Bladder microvascular endothelial cell (primary cell): ENCODE data around the gene KIF5A. TPM values are rescaled to one million over a fixed set of nuclear protein-coding genes. Genes with fewer than 3 reads are reported as not detected.

Experiments used
- total RNA-seq: library from RNA; depleted of rRNA; stranded (reverse); fragments of >200 nt; gene quantifications from 2 replicates; pipeline ENCODE4 v1.2.3, GENCODE V29; 2014

The KIF5A gene
- 0.06 TPM in 1 of 2 replicates, not detected in the other for total RNA-seq

DNA sequence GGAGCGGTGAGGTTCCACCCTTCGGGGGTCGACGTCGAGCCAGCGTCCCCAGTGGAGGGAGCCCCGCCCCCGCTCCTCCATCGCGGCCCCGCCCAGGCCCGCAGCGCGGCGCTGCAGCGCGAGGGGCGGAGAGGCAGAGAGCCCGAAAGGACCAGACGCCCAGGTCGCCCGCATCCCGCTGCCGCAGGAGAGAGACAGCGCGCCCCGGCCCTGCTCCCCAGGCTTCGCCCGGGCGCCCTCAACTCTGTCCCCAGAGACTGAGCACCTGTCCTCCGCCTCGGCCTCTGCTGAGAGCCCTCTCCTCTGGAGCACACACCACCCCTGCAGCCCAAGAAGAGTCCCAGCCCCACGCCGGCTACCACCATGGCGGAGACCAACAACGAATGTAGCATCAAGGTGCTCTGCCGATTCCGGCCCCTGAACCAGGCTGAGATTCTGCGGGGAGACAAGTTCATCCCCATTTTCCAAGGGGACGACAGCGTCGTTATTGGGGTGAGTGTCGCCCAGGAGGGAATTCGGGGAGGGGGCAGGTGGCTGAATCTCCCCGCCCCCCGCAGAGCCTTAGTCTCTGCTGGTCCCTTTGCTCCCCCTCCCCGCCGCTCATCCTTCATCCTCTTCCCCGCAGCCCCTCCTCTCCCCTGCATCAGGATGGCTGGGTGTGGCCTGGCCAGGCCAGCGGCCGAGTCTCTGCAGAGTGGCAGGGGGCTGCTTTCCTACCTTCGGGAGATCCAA, at the start of gene KIF5A:
Gene KIF5A (plus strand): TSS at position 136 of the 732 bp plus-strand sequence. CDS start 228 bp downstream, at position 364.

DNA sequence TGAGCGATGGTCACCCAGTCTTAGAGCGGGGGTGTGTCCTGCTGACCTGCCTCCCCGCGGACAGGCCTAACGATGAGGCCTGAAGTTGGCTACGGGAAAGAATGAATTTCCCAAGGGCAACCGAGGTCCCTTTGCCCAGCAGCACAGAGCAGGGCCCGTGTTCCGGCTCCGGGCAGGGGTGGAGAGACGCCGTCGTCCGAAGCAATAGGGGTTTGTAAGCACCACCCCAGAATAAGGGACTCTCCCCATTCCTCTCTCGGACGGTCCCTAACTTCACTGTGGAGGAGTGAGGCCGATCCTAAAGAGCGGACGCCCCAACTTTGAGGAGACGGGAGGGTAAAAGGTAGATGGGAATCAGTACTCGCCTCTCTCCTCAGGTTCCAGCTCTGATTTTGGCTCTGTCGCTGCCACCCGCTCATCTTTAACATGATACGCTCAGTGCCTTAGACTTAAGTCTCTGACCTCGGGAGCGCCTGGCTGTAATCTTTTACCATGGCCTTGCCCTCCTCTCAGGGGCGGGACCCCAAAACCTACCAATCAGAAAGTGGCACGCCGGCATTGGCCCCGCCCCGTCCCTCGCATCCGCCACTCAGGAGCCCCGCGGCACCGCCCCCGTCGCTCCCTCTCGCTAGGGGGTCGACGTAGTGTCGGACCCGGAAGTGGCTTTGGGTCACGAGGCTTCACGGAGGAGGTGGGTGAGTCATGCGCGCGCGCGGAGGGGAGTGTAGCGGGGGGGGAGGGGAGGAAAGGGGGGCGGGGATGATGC, 29.6 kb upstream of the KIF5A start, which contains the start of gene DDIT3:
Gene DDIT3 (minus strand): TSS at position 462 of the 766 bp plus-strand sequence. CDS start 3,108 bp downstream, outside the sequence.

DNA sequence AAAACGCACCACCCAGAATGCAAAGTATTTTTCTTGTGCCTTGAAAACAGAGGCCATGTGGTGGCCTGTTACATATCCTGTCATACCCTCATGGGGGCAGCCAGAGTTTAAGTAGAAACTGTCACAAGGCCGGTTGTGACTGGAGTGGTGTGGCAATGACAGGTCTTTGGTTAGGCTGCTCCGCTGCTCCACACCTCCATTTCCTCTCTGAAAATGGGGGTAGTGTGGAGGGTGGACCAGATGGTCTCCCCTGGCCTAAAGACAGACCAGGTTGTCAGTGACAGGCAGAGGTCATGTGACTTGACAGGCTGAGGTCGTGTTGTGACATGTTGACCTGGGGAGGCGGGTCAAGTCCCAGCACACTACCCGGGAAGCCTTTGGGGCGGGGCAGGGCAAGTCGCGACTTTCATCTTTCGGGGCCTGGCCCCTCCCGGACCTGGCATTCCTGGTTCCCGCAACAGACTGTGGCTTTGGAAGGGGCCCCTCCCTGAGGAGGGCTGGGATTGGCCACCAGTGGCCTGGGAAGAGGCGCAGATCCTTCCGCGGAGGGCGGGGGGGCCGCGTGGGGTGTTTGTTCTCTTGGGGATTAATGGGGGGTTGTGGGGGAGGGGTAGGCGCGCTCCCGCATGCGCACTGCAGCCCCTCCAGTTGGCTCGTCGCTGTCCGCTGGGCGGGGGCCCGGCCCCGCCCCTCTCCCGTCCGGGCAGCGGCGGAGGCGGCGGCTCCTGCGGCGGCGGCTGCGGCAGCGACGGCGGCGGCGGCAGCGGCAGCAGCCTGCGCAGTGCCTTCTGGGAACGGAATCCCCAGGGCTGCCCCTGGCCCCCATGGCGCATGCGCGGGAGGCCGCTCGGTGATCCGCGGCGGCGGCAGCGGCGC, 27.6 kb upstream of the KIF5A start, which contains the start of gene MBD6:
Gene MBD6 (plus strand): TSS at position 814 of the 876 bp plus-strand sequence. CDS start 1,480 bp downstream, outside the sequence.

DNA sequence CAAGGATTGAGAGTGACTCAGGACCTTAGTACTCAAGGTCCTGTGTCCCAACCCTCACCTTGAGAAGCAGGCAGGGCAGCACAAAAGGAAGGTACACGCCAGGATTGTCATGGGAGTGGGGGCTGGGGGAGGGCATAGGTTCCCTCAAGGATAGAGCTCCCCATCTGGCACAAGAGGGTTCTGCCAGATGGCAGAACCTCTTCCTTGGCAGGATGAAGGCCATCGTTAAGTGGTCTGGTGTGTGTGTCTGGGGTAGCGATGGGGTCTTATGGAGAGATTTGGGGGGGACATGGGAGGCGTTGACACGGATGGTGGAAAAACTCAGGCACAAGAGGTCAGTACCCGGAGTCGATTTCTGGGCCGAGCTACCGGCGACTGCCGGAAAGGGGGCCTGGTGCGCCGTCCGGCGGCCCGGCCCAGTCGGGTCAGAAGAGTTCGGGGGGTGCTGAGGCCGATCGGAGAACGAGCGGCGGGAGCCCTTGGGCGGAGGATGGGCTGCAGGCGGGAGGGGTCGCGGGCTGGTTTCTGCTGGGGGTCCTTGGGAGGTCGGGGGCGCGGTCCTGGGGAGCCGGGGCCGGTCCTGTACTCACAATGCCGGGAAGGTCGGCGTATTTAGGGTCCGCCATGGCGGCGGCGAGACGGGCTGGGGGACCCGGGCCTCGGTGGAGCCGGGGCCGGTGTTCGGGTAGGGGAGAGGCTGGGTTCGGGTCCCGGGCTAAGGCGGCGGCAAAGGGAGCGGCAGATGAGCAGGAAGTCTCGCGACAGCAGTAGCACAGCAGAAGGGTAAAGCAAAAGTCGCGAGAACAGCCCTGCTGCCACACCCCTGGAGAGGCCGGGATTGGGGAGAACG, 3.2 kb upstream of the KIF5A start, which contains the start of gene DCTN2:
Gene DCTN2 (minus strand): TSS at position 755 of the 850 bp plus-strand sequence. CDS start 129 bp downstream, at position 626.

DNA sequence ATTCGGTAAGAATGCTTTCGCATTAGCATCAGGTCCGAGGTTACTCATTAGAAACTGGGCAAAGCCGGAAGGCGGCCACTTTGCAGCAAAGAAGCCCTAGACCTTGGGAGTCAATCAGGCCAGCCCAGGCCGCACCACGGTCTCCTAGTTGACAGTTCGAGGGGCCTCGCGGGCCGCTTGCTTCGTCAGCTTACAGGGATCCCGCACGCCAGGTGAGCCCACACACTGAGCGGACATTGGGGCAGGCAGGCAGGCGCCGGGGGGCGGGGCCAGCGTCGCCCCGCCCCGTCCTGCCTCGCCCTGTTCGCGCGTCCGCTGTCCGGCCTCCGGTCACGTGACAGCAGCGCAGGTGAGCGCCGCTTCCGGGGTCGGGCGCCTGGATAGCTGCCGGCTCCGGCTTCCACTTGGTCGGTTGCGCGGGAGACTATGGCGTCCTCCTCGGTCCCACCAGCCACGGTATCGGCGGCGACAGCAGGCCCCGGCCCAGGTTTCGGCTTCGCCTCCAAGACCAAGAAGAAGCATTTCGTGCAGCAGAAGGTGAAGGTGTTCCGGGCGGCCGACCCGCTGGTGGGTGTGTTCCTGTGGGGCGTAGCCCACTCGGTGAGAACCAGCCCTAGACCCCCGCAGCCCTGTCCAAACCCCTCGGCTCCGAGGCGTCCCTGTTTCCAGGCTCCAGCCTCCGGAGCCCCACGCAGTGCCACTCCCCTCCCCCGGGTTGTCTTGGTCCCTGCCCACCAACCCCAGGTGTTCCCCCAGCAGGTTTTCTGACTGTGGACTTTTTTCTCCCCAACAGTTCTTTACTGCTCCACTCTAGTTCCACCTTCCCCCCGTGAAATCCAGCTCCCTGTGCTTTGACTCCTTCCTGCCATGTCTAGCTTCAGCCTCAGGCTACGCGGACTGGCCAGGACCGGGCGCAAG, 41.3 kb downstream of the KIF5A start, which contains the start of gene PIP4K2C:
Gene PIP4K2C (plus strand): TSS at position 329 of the 918 bp plus-strand sequence. CDS start 98 bp downstream, at position 427.

DNA sequence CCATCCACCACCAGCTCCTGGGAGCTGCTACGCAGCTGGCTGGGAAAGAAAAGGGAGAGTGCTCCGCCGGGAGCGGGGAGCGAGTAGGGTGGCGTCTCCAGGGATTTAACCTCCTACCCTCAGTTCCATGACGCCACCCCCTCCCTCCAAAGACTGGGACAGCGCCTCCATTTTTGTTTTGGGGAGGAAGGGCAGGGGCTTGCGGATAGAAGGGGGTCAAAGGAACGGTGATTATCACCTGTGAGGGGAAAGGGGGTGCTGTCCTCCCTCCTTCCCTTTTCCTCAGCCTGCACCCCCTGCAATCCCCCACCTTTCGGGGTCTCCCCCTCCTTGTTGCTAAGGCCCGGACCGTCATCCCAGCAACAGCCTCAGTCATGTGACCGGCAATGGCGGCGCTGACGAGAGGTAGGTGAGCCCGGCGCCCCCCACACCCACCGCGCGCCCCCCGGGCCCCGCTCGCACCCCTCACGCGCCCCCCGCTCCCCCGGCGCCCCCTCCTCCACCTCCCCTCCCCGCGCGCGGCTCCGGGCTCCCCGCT, 54.7 kb downstream of the KIF5A start, which contains the start of gene DTX3:
Gene DTX3 (plus strand): TSS at position 371 of the 538 bp plus-strand sequence. CDS start 1,694 bp downstream, outside the sequence.

DNA sequence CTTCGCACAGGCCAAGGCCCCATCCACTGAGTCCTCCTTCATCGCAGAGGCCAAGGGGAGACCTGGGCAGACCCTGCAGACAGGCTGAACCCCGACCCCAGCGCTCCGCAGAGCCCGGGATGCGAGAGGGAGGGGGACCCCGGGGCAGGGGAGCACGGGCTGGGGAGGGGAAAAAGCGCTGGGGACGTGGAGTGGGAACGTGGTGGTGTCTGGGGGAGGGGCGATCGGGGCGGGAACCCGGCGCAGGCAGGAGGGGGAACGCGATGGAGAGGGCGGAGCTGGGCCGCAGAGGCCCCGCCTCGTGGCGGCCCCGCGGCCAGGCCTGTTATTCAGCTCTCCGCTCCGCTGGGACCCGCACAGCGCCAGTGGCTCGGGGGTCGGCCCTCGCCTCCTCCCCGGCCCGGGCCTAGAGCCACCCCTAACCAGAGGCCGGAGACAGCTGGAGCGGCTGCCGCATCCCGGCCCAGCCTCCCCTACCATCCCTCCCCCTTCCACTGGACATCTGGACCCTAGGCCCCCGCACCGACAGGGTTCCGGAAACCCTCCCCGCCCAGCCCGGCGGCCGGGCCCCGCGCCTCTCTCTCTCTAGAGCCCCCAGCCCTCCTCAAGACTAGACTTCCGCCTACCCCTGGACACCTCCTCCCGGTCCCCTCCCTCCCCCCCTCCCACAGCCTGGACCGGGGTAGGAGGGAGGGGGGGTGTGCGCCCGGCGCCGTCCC, 61.4 kb downstream of the KIF5A start, which contains the start of gene ARHGEF25:
Gene ARHGEF25 (plus strand): TSS at position 328 of the 719 bp plus-strand sequence. CDS start 460 bp downstream, outside the sequence.

DNA sequence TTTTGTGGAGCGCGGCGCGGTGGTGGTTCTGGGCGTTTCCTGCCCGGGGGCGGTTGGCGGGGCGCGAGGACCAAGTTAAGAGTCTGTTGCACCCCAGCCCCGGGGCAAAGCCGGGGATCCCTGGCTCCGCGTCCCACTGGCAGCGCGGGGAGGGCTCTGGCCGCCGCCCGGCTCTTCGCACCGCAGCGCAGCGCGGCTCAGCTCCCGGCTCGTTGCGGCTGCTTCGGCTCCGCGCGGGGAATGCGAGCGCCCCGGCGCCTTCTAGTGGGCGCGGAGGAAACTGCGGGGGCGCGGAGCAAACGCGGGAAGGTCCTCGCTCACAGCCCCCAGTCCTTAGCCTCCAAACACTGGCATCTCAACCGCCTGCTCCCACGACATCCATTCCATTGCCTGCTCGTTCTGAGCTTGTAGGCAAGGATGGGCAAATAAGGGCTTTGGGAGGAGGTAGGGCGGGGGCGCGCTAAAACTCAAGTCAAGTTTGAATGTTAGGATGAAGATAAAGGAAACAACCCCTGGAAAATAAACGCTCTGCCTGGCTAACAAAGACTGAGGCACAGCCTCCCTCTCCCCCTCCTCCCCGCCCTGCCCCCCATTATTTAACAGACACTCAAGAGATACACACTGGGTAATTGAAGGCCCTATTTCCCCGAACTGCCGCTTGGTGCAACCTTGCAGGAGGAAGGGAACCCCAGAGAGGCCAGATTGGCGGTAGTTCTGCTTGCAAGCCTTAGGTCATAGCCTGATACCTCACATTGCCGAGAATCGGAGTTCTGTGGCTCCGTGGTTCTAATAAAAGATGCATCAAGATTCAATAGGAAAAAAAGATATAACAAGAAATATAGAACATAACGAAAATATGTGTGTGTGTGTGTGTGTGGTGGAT, 83.4 kb downstream of the KIF5A start, which contains the start of gene B4GALNT1:
Gene B4GALNT1 (minus strand): TSS at position 244 of the 883 bp plus-strand sequence. CDS start 1,069 bp downstream, outside the sequence.

Other genes with a start within 250 kb of the KIF5A start
- 4.0 and 11.0 TPM in 2 replicates for gene R3HDM2, start 119.0 kb upstream of the KIF5A start, total RNA-seq
- not detected in 2 replicates for gene INHBC, start 115.3 kb upstream of the KIF5A start, total RNA-seq
- gene INHBE, start 94.7 kb upstream of the KIF5A start, total RNA-seq: under 0.01 TPM in 1 of 2 replicates, not detected in the other
- not detected in 2 replicates for gene GLI1, start 90.3 kb upstream of the KIF5A start, total RNA-seq
- gene ARHGAP9, start 70.2 kb upstream of the KIF5A start, total RNA-seq: under 0.01 TPM in 1 of 2 replicates, not detected in the other
- 73.0 and 136 TPM in 2 replicates for gene MARS1, start 62.0 kb upstream of the KIF5A start, total RNA-seq
- gene DDIT3, start 29.5 kb upstream of the KIF5A start, total RNA-seq: 8.1 and 12.8 TPM in 2 replicates
- 9.9 and 20.2 TPM in 2 replicates for gene MBD6, start 27.2 kb upstream of the KIF5A start, total RNA-seq
- 80.9 and 114 TPM in 2 replicates for gene DCTN2, start 2.9 kb upstream of the KIF5A start, total RNA-seq
- 3.4 and 14.0 TPM in 2 replicates for gene PIP4K2C, start 41.1 kb downstream of the KIF5A start, total RNA-seq
- gene DTX3, start 54.8 kb downstream of the KIF5A start, total RNA-seq: 0.32 and 7.2 TPM in 2 replicates
- gene ARHGEF25, start 61.4 kb downstream of the KIF5A start, total RNA-seq: under 0.01 and 2.5 TPM in 2 replicates
- gene B4GALNT1, start 83.2 kb downstream of the KIF5A start, total RNA-seq: under 0.01 and 0.06 TPM in 2 replicates
- 189 and 325 TPM in 2 replicates for gene OS9, start 144.1 kb downstream of the KIF5A start, total RNA-seq
- under 0.01 and 0.06 TPM in 2 replicates for gene AGAP2, start 188.7 kb downstream of the KIF5A start, total RNA-seq
- gene TSPAN31, start 195.0 kb downstream of the KIF5A start, total RNA-seq: 29.8 and 43.3 TPM in 2 replicates
- gene CDK4, start 202.3 kb downstream of the KIF5A start, total RNA-seq: 112 and 152 TPM in 2 replicates
- 3.1 and 8.1 TPM in 2 replicates for gene MARCHF9, start 205.1 kb downstream of the KIF5A start, total RNA-seq
- 0.31 and 0.32 TPM in 2 replicates for gene CYP27B1, start 217.0 kb downstream of the KIF5A start, total RNA-seq
- gene METTL1, start 222.1 kb downstream of the KIF5A start, total RNA-seq: 2.4 and 5.6 TPM in 2 replicates
- 2.1 and 2.8 TPM in 2 replicates for gene EEF1AKMT3, start 222.6 kb downstream of the KIF5A start, total RNA-seq
- gene TSFM, start 232.7 kb downstream of the KIF5A start, total RNA-seq: 14.6 and 18.6 TPM in 2 replicates